ENCODE results near the gene CYP3A5. TPM values are rescaled to one million over a fixed set of nuclear protein-coding genes. Genes with fewer than 3 reads are reported as not detected.

Gene CYP3A5
- total and polyA plus RNA-seq, 2 of the 8 experiments (the other 6 are each of a cell fraction or from before 2014, with no cell fraction given): 0.06 TPM; not detected in 1

- Histone ChIP-seq H4K8ac (ENCODE audit: extremely low read depth, insufficient read depth, low read length) (no peak overlapping the region), H3K27ac (ENCODE audit: low read depth, low read length) (no peak overlapping the region), H2AFZ (ENCODE audit: low read length) (no peak overlapping the region), H3K4me1 (replicated peaks in 1 of 4; ENCODE audit: control insufficient read depth in 3 of 4, insufficient read depth in 4 of 4, low read length in 3 of 4) (peaks cover 0 to 3% (median 0%) of the 10 kb centered on the region in 4 experiments; a peak in 1 of 7 replicates), H2AK5ac (ENCODE audit: low read depth, low read length) (no peak overlapping the region), H3K9ac (replicated peaks in 1 of 4; ENCODE audit: extremely low read depth in 1 of 4, low read depth in 3 of 4, low read length in 3 of 4) (no peak overlapping the region), H2BK15ac (ENCODE audit: low read length) (no peak overlapping the region), H2BK120ac (replicated peaks; ENCODE audit: low read depth, low read length) (no peak overlapping the region), H4K5ac (ENCODE audit: insufficient read length, low read depth, low read length) (no peak overlapping the region), H3K14ac (ENCODE audit: insufficient read length) (no peak overlapping the region), H3K23ac (ENCODE audit: insufficient read length) (no peak overlapping the region), H3K4me2 (ENCODE audit: insufficient read depth in 1 of 2, low read depth in 2 of 2, low read length in 2 of 2) (no peak overlapping the region), H3K4me3 (ENCODE audit: extremely low read depth in 1 of 4, insufficient read depth in 2 of 4, low read depth in 3 of 4, low read length in 4 of 4) (no peak overlapping the region), H2BK12ac (ENCODE audit: low read depth, low read length) (no peak overlapping the region), H3K79me1 (ENCODE audit: low read depth, low read length) (no peaks in the 10 kb centered on the region), H2BK20ac (ENCODE audit: low read length) (no peak overlapping the region), H3K27me3 (replicated peaks in 1 of 4; ENCODE audit: control insufficient read depth in 3 of 4, extremely low read depth in 1 of 4, insufficient read depth in 3 of 4, low read length in 3 of 4) (no peaks in the 10 kb centered on the region), H3K23me2 (ENCODE audit: low read depth, low read length) (no peaks in the 10 kb centered on the region), H3K4ac (replicated peaks; ENCODE audit: insufficient read length, low read depth, low read length) (no peak overlapping the region), H3K18ac (ENCODE audit: extremely low read depth, low read length) (no peak overlapping the region), H3K56ac (replicated peaks; ENCODE audit: insufficient read length, low read depth, low read length) (no peak overlapping the region), H4K20me1 (replicated peaks in 1 of 2; ENCODE audit: control insufficient read depth in 1 of 2, insufficient read depth in 2 of 2, low read length in 2 of 2) (no peaks in the 10 kb centered on the region), H3K79me2 (ENCODE audit: control insufficient read depth in 1 of 2, insufficient read depth in 2 of 2, low read length in 2 of 2) (no peaks in the 10 kb centered on the region), H3K9me3 (ENCODE audit: insufficient read depth in 2 of 2, low read depth in 1 of 2, low read length in 1 of 2) (no peaks in the 10 kb centered on the region), H4K91ac (replicated peaks; ENCODE audit: insufficient read length, low read length) (no peak overlapping the region), H2BK5ac (ENCODE audit: low read depth, low read length) (no peak overlapping the region), H3K36me3 (ENCODE audit: control insufficient read depth in 2 of 4, insufficient read depth in 4 of 4, low read length in 3 of 4) (no peaks in the 10 kb centered on the region)
- CTCF ChIA-PET (ENCODE audit: partially characterized antibody): no interaction called here
- no peak for FAIRE-seq
- no peak for DNase-seq (ENCODE audit: low read depth in 1 of 2, low spot score in 2 of 2)
- 89% methylated on average over 2 of the region's 2 CpGs; no CpG with 5 or more reads in 1 of the 2 experiments for WGBS, 2 experiments (ENCODE audit: extremely low coverage in 1 of 2, insufficient coverage in 1 of 2, insufficient read length in 1 of 2, insufficient replicate concordance in 2 of 2, low coverage in 1 of 2, low lambda C conversion rate in 2 of 2, missing lambda C conversion rate in 1 of 2)
- POLR2A ChIA-PET (ENCODE audit: partially characterized antibody): no interaction called here
- no peak for TF ChIP-seq FOSL1 (IDR thresholded peaks at IDR 0.05; ENCODE audit: insufficient read depth, low read depth, low read length)
- TF ChIP-seq SAP30 (IDR thresholded peaks at IDR 0.05; ENCODE audit: insufficient read depth, insufficient replicate concordance, low read length): no peak
- TF ChIP-seq YY1 (IDR thresholded peaks at IDR 0.05; ENCODE audit: low read depth, low read length): no peak
- no peak for TF ChIP-seq BRCA1 (IDR thresholded peaks at IDR 0.05; ENCODE audit: low read depth, low read length)
- no peak for TF ChIP-seq NANOG (IDR thresholded peaks at IDR 0.05; ENCODE audit: insufficient read depth, low read depth, low read length, poor library complexity, severe bottlenecking)
- no peak for TF ChIP-seq NRF1 (IDR thresholded peaks at IDR 0.05; ENCODE audit: low read depth, low read length)
- no peak for TF ChIP-seq MAFK (IDR thresholded peaks at IDR 0.05; ENCODE audit: low read depth, low read length)
- TF ChIP-seq HDAC6 (IDR thresholded peaks at IDR 0.05; ENCODE audit: low read depth, low read length): no peak
- TF ChIP-seq BCL11A (IDR thresholded peaks at IDR 0.05; ENCODE audit: low read depth in 2 of 2, low read length in 2 of 2): no peak
- no peak for TF ChIP-seq POLR2AphosphoS5 (IDR thresholded peaks at IDR 0.05; ENCODE audit: low read depth, low read length)
- TF ChIP-seq CBX5 (IDR thresholded peaks at IDR 0.05; ENCODE audit: low read depth, low read length): no peak
- no peak for TF ChIP-seq CHD2 (IDR thresholded peaks at IDR 0.05; ENCODE audit: low read length)
- no peak for TF ChIP-seq TCF12 (IDR thresholded peaks at IDR 0.05; ENCODE audit: low read depth, low read length)
- TF ChIP-seq KDM1A (IDR thresholded peaks at IDR 0.05; ENCODE audit: borderline replicate concordance, low read length): no peak
Observed at GRCh38 chr7:99677648-99678045, 2.1 kb downstream of the CYP3A5 start.

Data from H1 (cell line).